Erythroblast (primary cell): ENCODE data around the gene RBSN.

Experiments
- GATA1 ChIP-seq: IDR thresholded peaks from 2 replicates; pipeline ENCODE4 v1.6.1; 2011; ENCODE audit warnings: low read depth, mild to moderate bottlenecking, control low read depth, low read length, moderate library complexity
- POLR2A ChIP-seq: IDR thresholded peaks from 2 replicates; pipeline ENCODE4 v1.6.1; 2011; ENCODE audit warnings: mild to moderate bottlenecking, low read length

DNA sequence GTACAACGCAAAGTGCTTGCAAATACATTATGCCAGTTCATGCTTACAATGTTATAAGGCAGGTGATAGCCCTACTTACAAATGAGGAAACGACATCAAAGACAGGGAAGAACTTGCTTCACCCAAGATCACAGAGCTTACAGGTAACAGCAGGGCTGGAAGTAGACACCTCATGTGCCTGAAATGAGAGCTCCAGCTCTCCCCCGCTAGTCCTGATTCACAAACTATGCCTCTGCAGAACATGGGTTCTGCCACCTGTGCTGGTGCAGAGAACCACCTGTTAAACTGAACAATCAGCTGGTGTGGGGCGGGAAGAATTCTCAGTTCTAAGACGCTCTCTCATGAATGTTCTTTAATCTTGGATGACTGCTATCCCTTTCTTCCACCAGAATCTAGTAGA lies 7.4 kb downstream of the RBSN start:
- TF ChIP-seq POLR2A = no peak
- no peak for TF ChIP-seq GATA1
